HG03108 (cell line): ENCODE results near the gene ARHGAP19.
"Not testable (repeated sequence)": the region's sequence is repeated elsewhere in the genome, so short reads cannot be mapped to it uniquely, and the experiment has no call there.

Experiments used
- ATAC-seq: cut with Tn5 transposase; IDR thresholded peaks from one replicate; pipeline ENCODE4 v1.9.1; 2021; ENCODE audit warnings: moderate library complexity; ENCODE audit not compliant: unreplicated experiment

The ARHGAP19 gene

DNA sequence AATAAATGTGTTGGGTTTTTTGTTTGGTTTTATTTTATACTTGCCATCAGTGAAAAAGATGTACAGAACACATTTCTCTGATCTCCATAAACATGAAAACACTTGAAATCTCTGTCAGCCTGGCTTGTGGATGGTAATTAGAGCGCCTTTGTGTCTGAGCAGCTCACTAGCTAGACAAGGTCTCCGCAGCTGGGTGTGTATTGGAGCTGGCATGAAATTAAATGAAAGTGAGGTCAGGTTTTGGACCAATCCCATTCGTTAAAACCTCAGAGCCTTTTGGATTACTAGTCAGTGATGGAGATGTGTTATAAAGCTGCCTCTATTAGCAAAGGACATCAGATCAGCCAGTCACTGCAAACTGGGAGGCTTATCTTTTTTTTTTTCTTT lies 29.4 kb upstream of the ARHGAP19 start:
- no peak for ATAC-seq

DNA sequence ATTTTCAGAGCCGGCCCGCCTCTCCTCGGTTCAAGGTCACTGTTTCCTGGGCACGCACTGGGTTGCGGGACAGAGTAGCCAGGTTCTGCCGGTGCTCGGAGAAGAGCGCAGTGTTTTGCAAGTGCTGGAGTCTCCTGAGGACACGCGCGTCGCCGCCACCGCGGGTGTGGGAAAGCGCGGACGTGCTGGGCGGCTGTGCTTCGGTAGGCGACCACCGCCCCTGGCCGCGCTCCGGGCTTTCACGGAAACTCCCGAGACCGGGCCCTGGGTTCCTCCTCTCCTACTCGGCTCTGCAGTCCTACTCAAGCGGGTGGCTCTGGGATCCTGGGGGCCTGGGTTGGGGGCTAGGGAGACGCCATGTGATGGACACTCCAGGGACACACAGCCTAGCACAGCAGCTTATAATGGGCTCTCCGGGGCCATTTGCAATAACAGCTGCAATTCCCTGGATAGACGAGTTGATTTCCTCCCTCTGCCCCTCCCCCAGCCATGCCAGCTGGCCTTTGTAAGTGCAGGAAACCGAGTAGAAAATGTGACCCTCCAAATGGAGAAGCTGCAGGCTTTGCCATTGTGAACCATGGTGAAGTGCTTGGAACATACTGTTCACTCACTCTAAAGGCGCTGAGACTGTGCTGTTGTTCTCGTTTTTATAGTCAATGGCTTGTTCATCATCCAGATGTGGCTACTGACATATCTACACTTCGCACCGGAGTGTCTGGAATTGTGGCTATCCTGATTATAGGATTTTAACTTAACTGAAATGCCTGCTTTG lies 28.8 kb upstream of the ARHGAP19 start:
- ATAC-seq, result no peak

GRCh38 chr10:97320480-97321031 lies 28.1 kb upstream of the ARHGAP19 start:
- ATAC-seq, result no peak

DNA sequence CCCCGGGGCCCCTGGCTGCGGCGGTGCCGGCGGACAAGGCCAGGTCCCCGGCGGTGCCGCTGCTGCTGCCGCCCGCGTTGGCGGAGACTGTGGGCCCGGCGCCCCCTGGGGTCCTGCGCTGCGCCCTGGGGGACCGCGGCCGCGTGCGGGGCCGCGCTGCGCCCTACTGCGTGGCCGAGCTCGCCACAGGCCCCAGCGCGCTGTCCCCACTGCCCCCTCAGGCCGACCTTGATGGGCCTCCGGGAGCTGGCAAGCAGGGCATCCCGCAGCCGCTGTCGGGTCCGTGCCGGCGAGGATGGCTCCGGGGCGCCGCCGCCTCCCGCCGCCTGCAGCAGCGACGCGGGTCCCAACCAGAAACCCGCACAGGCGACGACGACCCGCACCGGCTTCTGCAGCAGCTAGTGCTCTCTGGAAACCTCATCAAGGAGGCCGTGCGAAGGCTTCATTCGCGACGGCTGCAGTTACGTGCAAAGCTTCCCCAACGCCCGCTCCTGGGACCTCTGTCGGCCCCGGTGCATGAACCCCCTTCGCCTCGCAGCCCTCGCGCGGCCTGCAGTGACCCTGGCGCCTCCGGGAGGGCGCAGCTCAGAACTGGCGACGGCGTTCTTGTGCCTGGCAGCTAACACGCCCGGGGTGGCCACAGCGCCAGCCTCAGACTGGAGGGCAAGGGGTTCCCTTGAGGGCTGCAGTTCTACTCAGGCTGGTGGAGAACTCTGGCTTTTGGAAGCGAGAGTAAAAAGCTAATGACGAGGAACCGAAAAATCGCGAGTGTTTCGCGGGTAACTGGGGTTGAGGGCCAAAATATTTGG lies 27.4 kb upstream of the ARHGAP19 start:
- ATAC-seq, result peak; percentile 36

DNA sequence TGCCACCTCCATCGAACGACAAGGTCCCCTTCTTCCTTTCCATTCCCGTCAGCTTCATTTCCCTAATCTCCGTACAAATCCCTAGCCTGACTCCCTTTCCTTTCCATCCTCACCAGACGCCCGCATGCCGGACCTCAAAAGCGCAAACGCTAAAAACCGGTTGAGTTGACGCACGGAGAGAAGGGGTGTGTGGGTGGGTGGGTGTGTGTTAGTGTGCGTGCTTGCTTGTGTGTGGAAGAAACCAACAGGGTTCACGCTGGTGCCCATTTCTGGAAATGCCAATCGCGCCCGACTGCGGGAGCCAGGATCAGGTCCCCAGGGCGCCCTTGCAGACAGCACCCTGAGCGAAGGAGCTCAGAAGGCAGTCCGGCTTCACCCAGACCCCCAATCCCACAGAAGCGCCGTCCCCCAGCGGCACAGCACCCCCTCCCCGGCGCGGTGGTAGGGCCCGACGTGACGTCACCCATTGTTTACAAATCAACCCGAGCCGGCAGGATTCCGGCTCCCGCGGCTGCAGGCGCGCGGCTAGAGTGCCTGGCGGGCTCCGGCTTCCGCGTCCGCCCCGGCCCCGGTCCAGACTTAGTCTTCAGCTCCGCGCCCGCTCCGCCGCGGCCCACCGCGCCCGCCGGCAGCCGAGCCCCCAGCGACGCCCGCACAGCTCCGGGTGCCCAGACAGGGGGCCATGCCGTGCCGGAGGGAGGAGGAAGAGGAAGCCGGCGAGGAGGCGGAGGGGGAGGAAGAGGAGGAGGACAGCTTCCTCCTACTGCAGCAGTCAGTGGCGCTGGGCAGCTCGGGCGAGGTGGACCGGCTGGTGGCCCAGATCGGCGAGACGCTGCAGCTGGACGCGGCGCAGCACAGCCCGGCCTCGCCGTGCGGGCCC lies 26.6 kb upstream of the ARHGAP19 start, which contains the start of gene FRAT1:
FRAT1 (plus strand) TSS at position 500 of the 880 bp plus-strand sequence; CDS start at position 683, 183 bp downstream.
- peak; percentile 76 for ATAC-seq

DNA sequence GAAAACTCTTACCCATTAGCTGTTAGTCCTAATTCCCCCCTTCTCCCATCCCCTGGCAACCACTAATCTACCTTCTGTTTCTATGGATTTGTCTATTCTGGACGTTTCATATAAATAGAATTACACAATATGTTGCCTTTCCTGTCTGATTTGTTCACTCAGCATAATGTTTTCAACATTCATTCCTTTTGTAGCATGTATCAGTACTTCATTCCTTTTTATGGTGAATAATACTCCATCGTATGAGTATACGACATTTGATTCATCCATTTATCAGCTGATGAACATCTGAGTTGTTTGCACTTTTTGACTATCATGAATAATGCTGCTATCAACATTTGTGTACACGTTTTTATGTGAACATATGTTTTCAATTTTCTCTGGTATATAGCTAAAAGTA lies 22.2 kb upstream of the ARHGAP19 start:
- no peak for ATAC-seq

GRCh38 chr10:97312897-97313296 lies 20.5 kb upstream of the ARHGAP19 start:
- no peak for ATAC-seq

DNA sequence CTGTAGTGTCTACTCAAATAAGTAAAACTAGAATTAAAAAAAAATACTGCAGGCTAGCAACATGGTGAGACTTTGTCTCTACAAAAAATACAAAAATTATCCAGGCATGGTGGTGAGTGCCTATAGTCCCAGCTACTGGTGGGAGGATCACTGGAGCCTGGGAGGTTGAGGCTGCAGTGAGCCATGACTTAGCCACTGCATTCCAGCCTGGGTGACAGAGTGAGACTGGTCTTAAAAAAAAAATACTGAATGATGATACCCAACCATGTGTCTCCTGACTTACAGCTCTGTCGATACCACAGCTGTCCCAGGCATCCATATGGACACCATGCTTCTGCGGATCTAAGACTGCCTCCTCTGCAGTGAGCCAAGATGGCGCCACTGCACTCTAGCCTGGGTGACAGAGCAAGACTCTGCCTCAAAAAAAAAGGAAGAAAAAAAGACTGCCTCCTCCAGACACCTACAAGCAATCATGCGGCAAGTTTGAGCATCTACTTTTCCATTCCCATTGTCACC lies 18.7 kb upstream of the ARHGAP19 start:
- ATAC-seq, result no peak

DNA sequence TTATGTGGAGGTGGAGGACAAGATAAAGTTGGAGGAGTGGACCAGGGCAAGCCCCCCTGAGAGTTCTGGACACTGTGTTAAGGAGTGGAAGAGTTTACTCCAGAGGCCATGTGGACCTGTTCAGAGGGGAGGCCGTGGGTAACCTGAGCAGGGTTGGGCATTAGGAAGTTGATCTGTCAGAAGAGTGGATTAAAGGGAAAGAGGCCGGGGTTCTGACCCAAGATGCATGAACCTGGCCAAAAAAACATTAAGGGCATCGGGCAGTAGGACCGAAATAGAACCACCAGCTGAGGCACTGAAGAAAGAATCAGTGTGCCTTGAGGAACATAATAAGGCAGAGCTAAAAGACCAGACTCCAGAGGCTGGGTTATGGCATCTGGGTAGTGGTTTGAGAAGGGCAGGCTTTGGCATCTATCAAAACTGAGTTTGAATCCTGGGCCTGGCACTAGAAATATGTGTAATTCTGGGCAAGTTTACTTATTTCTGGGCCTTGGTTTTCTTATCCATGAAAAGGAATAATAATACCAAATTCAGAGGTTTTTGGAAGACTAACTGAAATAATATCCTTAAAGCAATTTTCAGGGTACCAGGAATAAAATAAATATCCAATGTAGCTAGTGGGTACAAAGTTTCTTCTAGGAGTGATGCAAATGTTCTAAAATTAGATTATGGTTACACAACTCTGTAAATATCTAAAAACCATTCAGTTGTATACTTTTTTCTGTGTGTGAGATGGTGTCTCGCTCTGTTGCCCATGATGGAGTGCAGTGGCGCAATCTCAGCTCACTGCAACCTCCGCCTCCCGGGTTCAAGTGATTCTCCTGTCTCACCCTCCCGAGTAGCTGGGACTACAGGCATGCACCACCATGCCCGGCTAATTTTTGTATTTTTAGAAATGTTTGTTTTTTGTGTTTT lies 15.7 kb upstream of the ARHGAP19 start:
- no peak for ATAC-seq

GRCh38 chr10:97307441-97307840 lies 15.0 kb upstream of the ARHGAP19 start:
- ATAC-seq, result no peak

GRCh38 chr10:97302088-97302791 lies 9.8 kb upstream of the ARHGAP19 start:
- ATAC-seq, result no peak

GRCh38 chr10:97300980-97301379 lies 8.5 kb upstream of the ARHGAP19 start:
- no peak for ATAC-seq

DNA sequence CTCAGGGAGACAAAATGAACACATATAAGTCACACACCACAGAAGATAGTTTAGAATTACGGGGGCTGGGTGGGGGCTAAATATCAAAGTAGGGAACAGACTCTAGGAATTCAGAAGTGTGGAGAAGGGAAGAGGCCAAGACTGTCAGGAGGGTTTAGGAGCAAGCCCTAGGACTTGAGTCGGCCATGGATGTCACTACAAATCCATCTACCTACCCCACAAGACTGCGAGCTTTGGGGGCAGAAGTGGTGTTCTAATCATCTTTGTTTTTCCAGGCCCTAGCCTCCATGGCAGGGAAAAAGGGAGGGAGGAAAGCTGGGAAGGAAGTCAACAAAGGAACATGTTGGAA lies 5.8 kb upstream of the ARHGAP19 start:
- no peak for ATAC-seq

DNA sequence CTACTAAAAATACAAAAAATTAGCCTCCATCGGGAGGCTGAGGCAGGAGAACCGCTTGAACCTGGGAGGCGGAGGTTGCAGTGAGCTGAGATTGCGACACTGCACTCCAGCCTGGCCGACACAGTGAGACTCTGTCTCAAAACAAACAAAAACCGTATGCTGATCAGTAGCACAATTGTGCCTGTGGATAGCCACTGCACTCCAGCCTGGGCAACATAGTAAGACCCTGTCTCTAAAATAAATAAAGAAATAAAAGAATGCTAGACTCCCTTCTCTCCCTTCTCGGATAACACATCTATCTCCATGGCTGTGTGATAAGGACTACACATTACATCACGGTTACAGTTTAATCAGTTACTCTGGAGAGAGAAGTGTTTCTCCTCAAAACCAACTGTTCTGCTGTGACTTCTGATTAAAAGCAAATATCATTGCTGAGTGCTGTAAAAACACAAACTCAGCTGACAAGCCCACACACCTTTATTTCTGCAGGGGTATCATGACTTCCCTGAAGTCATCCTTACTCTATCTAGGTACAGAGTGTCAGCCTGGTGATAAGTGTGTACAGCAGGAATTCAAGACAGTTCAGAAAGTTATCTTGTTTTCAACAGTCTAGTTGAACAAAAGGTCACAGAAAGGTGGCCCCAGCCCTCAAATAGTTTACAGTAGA lies 5.3 kb upstream of the ARHGAP19 start:
- ATAC-seq, result no peak

- no peak for ATAC-seq
Observed at GRCh38 chr10:97292862-97293198, 393 bp upstream of the ARHGAP19 start.

DNA sequence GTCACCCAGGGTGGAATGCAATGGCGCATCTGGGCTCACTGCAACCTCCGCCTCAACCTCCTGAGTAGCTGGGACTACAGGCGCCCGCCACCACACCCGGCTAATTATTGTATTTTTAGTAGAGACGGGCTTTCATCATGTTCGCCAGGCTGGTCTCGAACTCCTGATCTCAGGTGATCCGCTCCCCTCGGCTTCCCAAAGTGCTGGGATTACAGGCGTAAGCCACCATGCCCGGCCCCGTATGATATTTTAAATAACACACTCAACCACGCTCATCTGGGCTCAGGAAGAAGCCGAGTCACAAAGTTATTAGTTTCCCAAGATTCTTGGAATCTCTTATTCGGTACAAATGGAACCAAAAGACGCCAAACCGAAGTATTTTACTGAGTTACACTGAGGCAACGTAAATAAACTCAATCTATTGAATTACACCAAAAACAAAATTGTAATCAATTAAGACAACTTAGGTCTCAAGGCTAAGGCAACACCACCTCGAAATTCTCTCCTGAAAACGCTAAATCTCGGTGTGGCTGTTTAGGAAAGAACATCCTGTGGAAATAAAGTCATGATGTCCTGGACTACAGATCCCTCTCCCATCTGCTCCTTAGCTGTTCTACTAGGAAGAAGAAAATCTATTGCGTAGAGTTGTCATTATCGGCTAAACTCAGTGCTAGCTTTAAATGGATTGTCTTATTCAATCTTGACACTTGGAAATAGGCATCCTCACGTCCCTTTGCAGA lies 910 bp downstream of the ARHGAP19 start:
- no peak for ATAC-seq

GRCh38 chr10:97290576-97291356 lies 1.7 kb downstream of the ARHGAP19 start:
- ATAC-seq, result not testable (repeated sequence)
